Astrocyte of the cerebellum (primary cell): ENCODE data around the gene COL2A1.

Experiments used
- DNase-seq: peaks from one replicate; pipeline ENCODE4 v3.0.0-alpha.2; 2011; ENCODE audit warnings: low read depth
- H3K4me3 ChIP-seq: 2 replicates; pipeline ENCODE4 v1.5.1; 2011; ENCODE audit warnings: mild to moderate bottlenecking, low read depth, low read length, moderate library complexity
- in situ Hi-C: cut with HindIII; loops from 2 replicates; pipeline ENCODE4 v1.10.0; 2017; ENCODE audit warnings: low sequenced_read_pairs
- TF ChIP-seq, protein P1 (sequence below): IDR thresholded peaks from 2 replicates; pipeline ENCODE4 v1.5.1; 2012; ENCODE audit warnings: low read length, low read depth, moderate library complexity, mild to moderate bottlenecking; ENCODE audit errors: missing control alignments

The COL2A1 gene

DNA sequence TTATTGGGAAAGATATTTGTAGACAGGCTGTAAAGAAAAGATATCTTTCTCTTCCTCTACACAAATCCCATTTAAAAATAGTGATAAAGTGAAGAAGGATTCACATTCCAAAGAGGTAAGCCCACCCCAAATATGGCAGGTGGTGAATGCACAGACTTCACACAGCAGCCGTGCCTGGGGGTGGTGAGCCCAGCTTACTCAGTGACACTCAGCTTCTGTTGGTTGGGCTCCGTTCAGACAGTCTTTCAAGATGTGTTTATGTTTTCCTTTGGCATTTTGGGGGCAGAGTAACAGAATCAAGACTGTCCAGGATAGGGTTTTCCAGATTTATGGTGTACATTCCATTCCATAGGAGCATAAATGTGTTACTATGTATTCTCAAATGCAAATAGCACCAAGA, 4.1 kb upstream of the COL2A1 start:
- TF ChIP-seq, protein P1, sequence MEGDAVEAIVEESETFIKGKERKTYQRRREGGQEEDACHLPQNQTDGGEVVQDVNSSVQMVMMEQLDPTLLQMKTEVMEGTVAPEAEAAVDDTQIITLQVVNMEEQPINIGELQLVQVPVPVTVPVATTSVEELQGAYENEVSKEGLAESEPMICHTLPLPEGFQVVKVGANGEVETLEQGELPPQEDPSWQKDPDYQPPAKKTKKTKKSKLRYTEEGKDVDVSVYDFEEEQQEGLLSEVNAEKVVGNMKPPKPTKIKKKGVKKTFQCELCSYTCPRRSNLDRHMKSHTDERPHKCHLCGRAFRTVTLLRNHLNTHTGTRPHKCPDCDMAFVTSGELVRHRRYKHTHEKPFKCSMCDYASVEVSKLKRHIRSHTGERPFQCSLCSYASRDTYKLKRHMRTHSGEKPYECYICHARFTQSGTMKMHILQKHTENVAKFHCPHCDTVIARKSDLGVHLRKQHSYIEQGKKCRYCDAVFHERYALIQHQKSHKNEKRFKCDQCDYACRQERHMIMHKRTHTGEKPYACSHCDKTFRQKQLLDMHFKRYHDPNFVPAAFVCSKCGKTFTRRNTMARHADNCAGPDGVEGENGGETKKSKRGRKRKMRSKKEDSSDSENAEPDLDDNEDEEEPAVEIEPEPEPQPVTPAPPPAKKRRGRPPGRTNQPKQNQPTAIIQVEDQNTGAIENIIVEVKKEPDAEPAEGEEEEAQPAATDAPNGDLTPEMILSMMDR = no peak
- DNase-seq = no peak
- no peak overlapping the region for H3K4me3 ChIP-seq
- in situ Hi-C loops = no loop called here

DNA sequence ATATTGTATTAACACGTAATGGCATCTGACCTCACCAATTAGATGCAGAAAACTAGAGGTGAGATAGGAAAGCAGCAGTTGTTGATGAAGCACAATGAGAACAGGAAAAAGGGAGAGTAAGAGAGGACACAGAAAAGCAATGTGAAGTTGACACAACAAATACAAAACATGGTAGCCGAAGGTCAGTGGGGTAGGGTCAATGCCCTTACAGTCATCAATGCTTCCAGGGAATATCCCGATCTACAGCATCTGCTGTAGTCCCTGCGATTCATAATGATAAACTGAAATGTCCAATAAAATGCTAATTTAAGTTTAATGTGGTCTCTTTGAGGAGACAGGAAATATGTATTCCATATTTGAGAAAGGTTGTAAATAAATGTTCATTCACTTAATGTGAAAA, 2.9 kb upstream of the COL2A1 start:
- in situ Hi-C loops = no loop called here
- no peak for DNase-seq
- H3K4me3 ChIP-seq = no peak overlapping the region
- TF ChIP-seq, protein P1 = no peak

DNA sequence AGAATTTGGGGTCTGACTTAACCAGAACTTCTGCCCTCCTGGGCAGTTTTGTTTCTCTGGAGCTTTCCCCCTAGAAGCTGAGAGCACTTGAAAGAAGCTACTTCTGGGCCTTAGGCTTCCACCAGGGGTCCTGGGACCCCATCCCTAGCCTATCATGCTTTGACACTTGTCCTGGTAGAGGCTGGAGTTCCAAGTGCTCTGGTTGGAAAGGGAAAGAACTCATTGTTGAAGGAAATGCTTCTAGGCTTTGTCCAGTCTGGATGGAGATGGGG, 1.4 kb upstream of the COL2A1 start:
- in situ Hi-C loops = no loop called here
- no peak overlapping the region for H3K4me3 ChIP-seq
- TF ChIP-seq, protein P1 = no peak
- no peak for DNase-seq

DNA sequence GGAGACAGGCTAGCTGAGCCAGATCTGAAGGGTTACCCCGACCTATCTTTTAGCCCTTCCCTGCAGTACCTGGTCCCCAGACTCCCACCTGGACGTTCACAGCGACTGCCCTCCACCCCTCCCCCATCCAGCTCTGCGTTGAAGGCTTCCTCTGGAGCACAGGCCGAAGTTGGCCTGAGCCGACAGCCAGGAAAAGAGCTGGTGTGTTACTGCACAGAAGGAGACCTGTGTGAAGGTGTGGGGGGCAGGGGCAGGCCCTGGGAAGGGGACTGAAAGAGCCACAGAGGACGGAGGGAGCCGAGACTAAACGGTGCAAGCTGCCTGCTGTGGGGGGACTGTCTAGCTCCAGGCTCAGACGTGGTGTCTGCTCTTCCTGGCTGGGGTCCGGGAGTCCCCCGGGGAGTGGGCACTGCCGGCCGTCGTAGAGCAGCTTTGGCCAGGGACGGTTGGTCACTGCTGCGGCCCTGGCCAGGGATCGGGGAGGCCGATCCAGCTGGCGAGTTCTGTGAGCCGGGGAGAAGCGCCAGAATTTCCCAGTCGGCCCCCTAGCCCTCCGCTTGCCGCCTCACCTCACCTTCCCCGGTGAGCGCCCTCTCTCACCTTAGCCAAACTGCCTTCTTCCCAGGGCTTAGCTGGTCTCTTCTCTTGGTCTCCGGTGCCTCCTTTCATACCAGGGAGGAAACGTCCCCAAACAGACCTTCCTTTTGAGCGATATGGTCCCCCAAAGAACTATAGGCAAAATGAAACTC, 899 bp upstream of the COL2A1 start:
- in situ Hi-C loops = no loop called here
- no peak overlapping the region for H3K4me3 ChIP-seq

DNA sequence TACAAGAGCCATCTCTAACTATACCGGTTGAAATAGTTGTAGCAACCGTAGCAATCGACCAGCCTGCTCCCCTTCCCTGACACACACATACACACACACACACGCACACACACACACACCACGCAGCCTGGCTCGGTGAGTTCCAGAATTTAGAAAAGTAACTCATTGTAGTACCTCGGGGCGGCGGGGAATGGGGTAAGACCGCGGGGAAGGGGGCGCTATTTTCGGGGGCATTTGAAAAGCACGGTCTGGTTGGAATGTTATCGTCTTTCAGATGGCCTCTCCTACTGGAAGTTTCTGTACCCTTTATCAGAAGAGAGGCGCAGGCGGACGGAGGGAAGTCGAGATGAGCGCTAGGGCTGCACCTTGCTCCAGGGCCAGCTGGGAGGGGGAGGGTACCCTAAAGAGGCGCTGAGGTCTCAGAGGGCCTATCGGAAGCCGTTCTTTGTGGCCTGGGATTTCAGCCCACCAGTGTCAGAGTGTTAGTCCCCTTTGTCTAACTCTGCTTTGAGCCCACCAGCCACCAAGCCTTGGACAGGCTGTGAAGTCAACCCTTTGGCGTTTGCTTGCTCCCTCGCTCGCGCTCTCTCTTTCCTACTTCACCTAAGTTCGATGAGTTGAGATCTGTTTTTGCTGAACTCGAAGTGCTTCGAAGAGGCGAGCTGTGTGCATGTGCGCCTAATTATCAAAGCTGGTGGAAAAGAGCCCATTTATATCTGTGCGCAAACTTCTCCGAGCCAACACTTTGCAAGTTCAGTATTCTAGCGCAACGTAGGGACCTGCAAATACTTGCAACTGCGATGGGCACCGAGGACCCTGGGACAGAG, 837 bp downstream of the COL2A1 start:
- in situ Hi-C loops = no loop called here
- H3K4me3 ChIP-seq = peak overlapping the region; percentile 22
- TF ChIP-seq, protein P1 = no peak
- no peak for DNase-seq

More for the DNA sequence above, 899 bp upstream of the COL2A1 start:
- TF ChIP-seq, protein P1 = no peak
- no peak for DNase-seq

DNA sequence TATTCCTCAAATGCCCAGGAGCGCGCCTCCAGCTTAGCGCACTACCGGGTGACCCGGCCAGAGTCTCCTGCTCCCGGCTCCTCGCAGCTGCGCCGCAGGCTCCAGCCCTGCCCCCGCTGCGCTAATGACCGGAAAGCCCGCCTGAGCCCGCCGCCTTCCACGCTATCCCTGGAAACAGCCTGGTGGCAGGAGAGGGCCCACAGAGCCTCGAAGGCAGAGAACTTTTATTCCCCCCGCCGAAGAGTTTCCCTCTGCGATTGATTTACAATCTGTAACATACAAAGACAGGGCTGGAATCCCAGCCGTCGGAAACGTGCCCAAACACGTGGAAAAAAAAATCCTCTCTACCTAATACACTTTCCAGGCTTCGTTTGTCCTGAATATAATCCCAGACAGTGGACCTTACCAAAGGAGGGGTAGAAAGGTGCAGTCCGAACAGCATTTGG, 1.5 kb downstream of the COL2A1 start:
- no peak for DNase-seq
- H3K4me3 ChIP-seq = no peak overlapping the region
- TF ChIP-seq, protein P1 = no peak
- in situ Hi-C loops = no loop called here
